ENCODE measurements around the gene EHF.

GRCh38 chr11:34587282-34587677 lies 33.6 kb upstream of the EHF start:
- TF ChIP-seq CTCF (IDR thresholded peaks at IDR 0.05; ENCODE audit: insufficient read depth, low read depth, low read length) (no peak), EZH2 (IDR thresholded peaks at IDR 0.05; ENCODE audit: insufficient read depth, low read length) (no peak)
